ENCODE data around the gene MYO7A. TPM values are rescaled to one million over a fixed set of nuclear protein-coding genes. Genes with fewer than 3 reads are reported as not detected.
A peak's percentile ranks its signal among the peaks of the same experiment; 100 is the strongest.

MYO7A gene
- total RNA-seq, 2 donors from 2014 or later: 0.32 TPM; not detected in 1

DNA sequence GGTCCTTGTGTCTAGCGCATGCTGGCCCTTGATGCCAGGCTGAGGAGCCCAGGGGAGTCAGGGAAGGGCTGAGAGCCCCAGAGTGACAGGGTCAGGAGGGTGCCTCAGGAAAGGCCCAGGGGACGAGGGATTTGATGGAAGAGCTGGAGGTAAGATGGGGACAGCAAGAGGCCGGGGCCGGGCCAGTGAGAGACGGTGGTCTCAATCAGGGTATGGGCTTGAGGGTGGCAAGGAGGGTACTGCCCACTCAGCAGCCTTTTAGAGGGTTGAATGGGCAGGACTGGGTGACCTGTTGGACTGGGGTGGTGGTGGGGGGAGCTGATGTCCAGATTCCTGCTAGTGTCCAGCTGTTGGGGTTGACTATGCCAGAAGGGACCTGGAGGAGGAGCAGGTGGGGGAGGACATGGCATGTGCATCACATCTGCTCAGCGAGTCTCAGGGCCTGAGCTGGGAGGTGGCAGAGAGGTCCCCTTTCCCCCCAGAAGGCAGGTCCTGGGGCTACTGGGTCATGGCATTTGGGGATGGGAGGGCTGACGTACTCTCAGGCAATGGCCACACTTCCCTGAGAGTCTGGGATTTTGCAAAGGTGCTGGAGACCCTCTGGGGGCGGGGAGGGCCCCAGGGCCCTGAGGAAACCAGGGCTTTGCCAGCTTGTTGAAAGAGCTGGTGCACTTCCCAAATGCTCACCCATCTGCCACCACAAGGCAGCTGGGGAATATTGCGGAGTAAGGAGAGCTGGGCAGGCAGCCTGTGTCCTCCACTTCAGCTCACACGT lies 18.4 kb downstream of the MYO7A start:
- no peak for ATAC-seq
- Mint-ChIP-seq H3K9me3 (no peaks in the 10 kb centered on the region), H3K27ac (no peak overlapping the region), H3K36me3 (no peaks in the 10 kb centered on the region)
- no peak for DNase-seq (ENCODE audit: low spot score in 2 of 2)

GRCh38 chr11:77147036-77147315 lies 18.9 kb downstream of the MYO7A start:
- H3K27ac Mint-ChIP-seq: no peak overlapping the region
- ATAC-seq (no peak), DNase-seq (ENCODE audit: low spot score in 2 of 2) (no peak)
- no peaks in the 10 kb centered on the region for H3K9me3 Mint-ChIP-seq
- no peaks in the 10 kb centered on the region for H3K36me3 Mint-ChIP-seq

GRCh38 chr11:77147668-77148321 lies 19.7 kb downstream of the MYO7A start:
- no peaks in the 10 kb centered on the region for H3K9me3 Mint-ChIP-seq
- DNase-seq (ENCODE audit: low spot score in 2 of 2) (peak in 1 of 2 donors; percentile 28), ATAC-seq (peak; percentile 32 to 50)
- H3K36me3 Mint-ChIP-seq: no peaks in the 10 kb centered on the region
- H3K27ac Mint-ChIP-seq: no peak overlapping the region

DNA sequence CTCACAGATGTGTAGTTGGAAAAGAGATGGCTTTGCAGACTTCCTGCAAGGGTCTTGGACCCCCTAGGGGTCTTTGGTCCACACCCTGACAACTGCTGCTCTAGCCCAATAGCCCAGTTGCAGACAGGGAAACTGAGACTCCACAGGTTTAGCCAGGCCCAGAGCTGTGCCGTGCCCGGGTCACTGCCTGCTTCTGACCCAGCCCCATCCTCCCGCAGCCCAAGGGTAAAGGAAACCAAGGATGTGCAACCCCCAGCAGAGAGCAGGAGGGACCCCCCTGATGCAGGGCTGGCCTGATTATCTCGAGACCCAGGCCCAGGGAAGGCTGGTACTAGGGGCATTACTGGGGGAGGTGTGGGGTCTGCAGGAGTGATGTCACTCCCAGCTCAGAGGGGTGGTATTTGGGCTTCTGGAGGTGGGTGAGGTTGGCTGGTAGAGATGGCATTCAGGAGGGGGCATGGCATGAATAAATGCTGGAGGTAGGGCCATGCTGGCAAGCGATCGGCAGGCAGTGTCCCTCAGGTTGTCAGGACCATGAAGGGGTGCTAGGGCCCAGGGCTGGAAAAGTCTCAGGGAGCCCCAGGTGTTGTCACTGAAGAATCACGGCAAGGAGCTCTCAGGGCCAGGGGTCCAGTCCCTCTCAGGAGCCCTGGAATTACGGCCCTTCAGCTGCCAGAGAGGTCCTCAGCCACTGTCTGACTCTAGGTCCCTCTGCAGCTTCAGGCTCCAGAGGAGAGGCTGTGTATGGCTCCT lies 21.1 kb downstream of the MYO7A start:
- ATAC-seq: no peak
- no peaks in the 10 kb centered on the region for H3K9me3 Mint-ChIP-seq

DNA sequence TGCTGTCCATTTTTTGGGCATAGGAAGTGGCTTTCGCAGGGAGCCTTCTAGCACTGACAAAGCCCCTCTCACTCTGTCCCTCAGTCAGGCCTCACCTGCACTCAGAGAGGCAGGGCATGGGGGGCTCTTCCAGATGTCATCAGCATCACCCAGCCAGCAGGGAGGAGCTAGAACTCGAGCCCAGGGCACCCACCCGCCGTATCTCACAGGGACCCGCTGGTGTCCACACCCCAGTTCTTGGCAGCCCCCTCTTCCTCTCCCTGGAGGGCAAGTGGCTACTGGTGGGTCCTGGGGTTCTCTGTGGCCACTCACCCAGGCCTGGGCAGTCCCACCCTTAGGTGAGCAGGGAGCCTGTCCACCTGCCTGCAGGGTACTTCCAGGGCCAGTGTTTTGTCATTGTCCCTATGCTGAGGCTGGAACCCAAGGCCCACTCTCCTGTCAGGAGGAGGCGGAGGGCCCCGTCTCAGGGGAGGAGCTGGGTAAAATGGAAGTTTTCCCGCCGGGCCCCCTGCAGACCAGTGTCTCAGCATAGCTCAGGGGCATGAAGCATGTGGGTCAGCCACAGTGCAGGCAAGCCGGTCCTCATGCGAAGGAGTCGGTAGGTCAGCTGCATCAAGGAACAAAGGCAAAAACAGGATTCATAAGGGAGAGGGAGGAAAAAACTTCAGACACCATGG lies 21.8 kb downstream of the MYO7A start:
- no peaks in the 10 kb centered on the region for H3K9me3 Mint-ChIP-seq
- ATAC-seq (no peak), DNase-seq (ENCODE audit: low spot score in 2 of 2) (no peak)
- no peak overlapping the region for H3K27ac Mint-ChIP-seq
- H3K36me3 Mint-ChIP-seq: no peaks in the 10 kb centered on the region

More for the DNA sequence above, 21.1 kb downstream of the MYO7A start:
- H3K36me3 Mint-ChIP-seq: no peaks in the 10 kb centered on the region
- no peak for DNase-seq (ENCODE audit: low spot score in 2 of 2)
- H3K27ac Mint-ChIP-seq: no peak overlapping the region

DNA sequence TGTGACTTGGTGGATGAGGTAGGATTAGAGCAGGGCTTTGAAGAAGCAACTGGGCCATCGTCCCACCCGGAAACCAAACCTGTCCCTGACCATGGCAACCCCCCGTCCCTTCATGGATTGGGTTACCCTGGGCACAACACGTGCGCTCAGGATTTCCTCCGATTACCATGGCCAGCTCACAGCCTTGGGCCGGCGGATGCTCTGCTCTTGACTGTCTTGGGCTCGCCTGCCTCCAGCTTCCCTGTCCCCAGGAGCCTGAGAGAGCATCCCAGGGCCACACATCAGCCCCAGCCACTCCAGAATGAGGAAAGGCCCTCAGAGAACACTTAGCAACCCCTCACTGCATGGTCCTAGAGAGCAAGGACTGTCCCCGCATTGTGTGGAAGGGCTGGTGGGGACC lies 22.8 kb downstream of the MYO7A start:
- H3K36me3 Mint-ChIP-seq: no peaks in the 10 kb centered on the region
- ATAC-seq (no peak), DNase-seq (ENCODE audit: low spot score in 2 of 2) (no peak)
- no peaks in the 10 kb centered on the region for H3K9me3 Mint-ChIP-seq
- no peak overlapping the region for H3K27ac Mint-ChIP-seq

DNA sequence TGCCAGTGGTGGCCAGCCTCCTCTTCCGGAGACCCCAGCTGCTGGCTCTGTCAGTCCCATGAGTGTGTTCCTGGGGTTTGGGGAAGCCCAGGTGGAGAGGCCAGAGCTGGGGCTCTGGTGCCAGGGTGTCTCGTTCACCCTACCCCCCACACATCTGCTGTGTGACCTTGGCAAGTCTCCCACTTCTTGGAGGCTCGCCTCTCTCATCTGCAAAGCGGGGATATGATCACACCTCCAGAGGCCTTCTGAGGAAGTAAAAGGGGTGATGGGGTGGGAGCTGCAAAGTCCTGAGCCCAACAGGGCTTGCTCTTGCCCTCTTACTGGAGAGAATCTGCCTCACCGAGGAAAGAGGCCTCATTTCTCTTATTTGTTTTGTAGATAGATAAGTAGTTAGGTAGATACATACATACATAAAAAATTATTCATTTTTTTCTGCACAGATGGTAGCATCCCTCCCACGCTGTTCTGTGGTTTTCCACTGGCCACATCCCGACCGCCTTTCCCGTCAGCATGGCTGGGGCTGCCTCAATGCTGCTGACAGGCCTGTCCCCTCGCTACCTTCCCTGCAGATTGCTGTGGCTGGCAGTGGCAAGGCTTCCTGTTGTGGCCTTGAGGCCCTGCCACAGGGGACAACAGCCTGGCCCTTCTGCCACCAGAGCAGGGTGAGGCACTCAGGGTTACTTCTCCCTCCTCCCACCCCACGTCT lies 23.9 kb downstream of the MYO7A start:
- DNase-seq (ENCODE audit: low spot score in 2 of 2) (peak; percentile 55 to 84), ATAC-seq (peak; percentile 73 to 91)
- Mint-ChIP-seq H3K36me3 (no peaks in the 10 kb centered on the region), H3K27ac (peak overlapping the region; percentile 34 to 64), H3K9me3 (no peaks in the 10 kb centered on the region)

DNA sequence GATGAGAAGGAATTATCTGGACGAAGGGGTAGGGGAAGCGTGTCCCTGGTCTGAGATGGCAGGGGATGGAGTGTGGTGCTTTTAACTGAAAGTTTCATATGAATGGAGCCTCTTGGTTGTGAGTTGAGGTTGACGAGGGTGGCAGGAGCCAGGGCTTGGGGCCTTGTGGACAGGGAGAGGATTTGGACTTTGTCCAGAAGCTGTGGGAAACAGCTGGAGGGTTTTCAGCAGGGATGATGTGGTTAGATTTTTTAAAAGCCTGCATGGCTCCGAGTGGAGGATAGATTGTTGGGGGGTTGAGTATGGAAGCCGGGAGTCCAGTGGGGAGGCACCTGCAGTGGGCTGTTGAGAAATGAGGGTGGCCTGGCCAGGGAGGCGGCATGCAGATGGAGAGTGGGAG lies 24.8 kb downstream of the MYO7A start:
- DNase-seq (ENCODE audit: low spot score in 2 of 2): no peak
- Mint-ChIP-seq H3K9me3 (no peaks in the 10 kb centered on the region), H3K27ac (peak overlapping the region; percentile 64 to 69), H3K36me3 (no peaks in the 10 kb centered on the region)
- no peak for ATAC-seq

DNA sequence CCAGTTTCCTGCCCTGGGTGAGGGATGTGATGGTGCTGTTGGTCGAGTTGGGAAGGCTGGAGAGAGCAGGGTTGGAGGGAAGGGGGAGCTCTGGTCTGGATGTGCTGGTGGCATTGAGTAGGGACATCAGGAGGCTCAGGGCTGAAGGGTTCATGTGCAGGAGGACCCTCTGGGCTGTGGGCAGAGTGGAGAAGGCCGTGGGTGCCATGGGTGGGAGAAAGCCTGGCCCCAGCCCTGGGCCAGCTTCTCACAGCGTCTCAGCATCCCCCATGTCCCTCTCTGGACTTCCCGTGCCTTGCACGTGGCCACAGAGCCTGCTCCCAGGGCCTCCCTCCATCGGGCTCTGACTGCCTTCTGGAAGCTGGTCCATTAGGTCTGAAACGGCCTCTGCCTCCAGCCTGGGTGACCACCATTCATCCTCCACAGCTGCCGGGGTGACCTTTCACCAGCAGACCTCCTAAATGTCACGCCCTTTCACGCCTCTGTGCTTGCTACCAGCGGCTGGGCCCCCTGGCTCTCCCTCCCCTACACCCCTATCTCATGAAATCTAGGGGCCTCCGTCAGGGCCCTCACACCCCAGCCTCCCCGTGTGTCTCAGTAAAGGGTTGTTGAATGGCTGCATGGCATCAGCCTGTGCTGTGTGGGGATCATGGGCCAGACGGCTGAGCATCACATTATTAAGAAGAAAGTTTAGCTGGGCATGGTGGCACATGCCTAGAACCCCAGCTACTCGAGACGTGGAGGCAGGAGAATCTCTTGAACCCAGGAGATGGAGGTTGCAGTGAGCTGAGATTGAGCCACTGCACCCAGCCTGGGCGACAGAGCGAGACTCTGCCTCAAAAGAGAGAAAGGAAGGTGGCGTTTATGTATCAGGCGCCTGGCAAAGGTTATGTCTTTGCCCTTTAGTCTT lies 25.5 kb downstream of the MYO7A start:
- DNase-seq (ENCODE audit: low spot score in 2 of 2): no peak
- peak overlapping the region; percentile 64 to 69 for H3K27ac Mint-ChIP-seq
- H3K9me3 Mint-ChIP-seq: no peaks in the 10 kb centered on the region
- H3K36me3 Mint-ChIP-seq: no peaks in the 10 kb centered on the region
- no peak for ATAC-seq

GRCh38 chr11:77154381-77155081 lies 26.5 kb downstream of the MYO7A start:
- ATAC-seq: no peak
- DNase-seq (ENCODE audit: low spot score in 2 of 2): no peak
- no peaks in the 10 kb centered on the region for H3K9me3 Mint-ChIP-seq
- no peaks in the 10 kb centered on the region for H3K36me3 Mint-ChIP-seq
- no peak overlapping the region for H3K27ac Mint-ChIP-seq

GRCh38 chr11:77155082-77155475 lies 27.0 kb downstream of the MYO7A start:
- no peaks in the 10 kb centered on the region for H3K9me3 Mint-ChIP-seq
- H3K36me3 Mint-ChIP-seq: no peaks in the 10 kb centered on the region
- ATAC-seq (peak in 1 of 2 donors; percentile 30), DNase-seq (ENCODE audit: low spot score in 2 of 2) (no peak)
- no peak overlapping the region for H3K27ac Mint-ChIP-seq

GRCh38 chr11:77155556-77156130 lies 27.6 kb downstream of the MYO7A start:
- Mint-ChIP-seq H3K9me3 (no peaks in the 10 kb centered on the region), H3K36me3 (no peaks in the 10 kb centered on the region), H3K27ac (no peak overlapping the region)
- ATAC-seq (no peak), DNase-seq (ENCODE audit: low spot score in 2 of 2) (no peak)

- Mint-ChIP-seq H3K27ac (no peak overlapping the region), H3K36me3 (no peaks in the 10 kb centered on the region), H3K9me3 (no peaks in the 10 kb centered on the region)
- ATAC-seq (no peak), DNase-seq (ENCODE audit: low spot score in 2 of 2) (no peak)
Measured at GRCh38 chr11:77156396-77157195, 28.6 kb downstream of the MYO7A start.

GRCh38 chr11:77158041-77158695 lies 30.1 kb downstream of the MYO7A start:
- H3K27ac Mint-ChIP-seq: no peak overlapping the region
- DNase-seq (ENCODE audit: low spot score in 2 of 2): no peak
- H3K36me3 Mint-ChIP-seq: no peaks in the 10 kb centered on the region
- no peaks in the 10 kb centered on the region for H3K9me3 Mint-ChIP-seq
- ATAC-seq: no peak
